GM19099 (cell line): ENCODE data around the gene WDR27.

Experiments
- POLR2A ChIP-seq: IDR thresholded peaks from 3 replicates; pipeline ENCODE4 v1.6.1; 2011; ENCODE audit warnings: low read depth; ENCODE audit not compliant: insufficient read length; ENCODE audit errors: extremely low read depth

Gene WDR27

GRCh38 chr6:169701954-169702839 is at the start of gene WDR27, which contains the start of gene C6orf120:
WDR27 (minus strand) TSS chr6:169702029; CDS start chr6:169689005, 13,024 bp downstream.
C6orf120 (plus strand) TSS chr6:169702126; CDS start chr6:169702460, 334 bp downstream.
- TF ChIP-seq POLR2A = peak; percentile 92

GRCh38 chr6:169746556-169746955 is 44.7 kb upstream of the WDR27 start:
- no peak for TF ChIP-seq POLR2A

- TF ChIP-seq POLR2A = no peak
Observed at GRCh38 chr6:169745405-169745804, 43.6 kb upstream of the WDR27 start.

- no peak for TF ChIP-seq POLR2A
Observed at GRCh38 chr6:169741344-169741743, 39.5 kb upstream of the WDR27 start.

- TF ChIP-seq POLR2A = no peak
Observed at GRCh38 chr6:169738976-169739529, 37.2 kb upstream of the WDR27 start.

GRCh38 chr6:169738204-169738975 is 36.6 kb upstream of the WDR27 start:
- no peak for TF ChIP-seq POLR2A

GRCh38 chr6:169729961-169730360 is 28.1 kb upstream of the WDR27 start:
- TF ChIP-seq POLR2A = no peak

GRCh38 chr6:169726963-169727362 is 25.1 kb upstream of the WDR27 start:
- no peak for TF ChIP-seq POLR2A

GRCh38 chr6:169726049-169726400 is 24.2 kb upstream of the WDR27 start:
- no peak for TF ChIP-seq POLR2A

GRCh38 chr6:169725125-169726048 is 23.6 kb upstream of the WDR27 start:
- no peak for TF ChIP-seq POLR2A

- peak; percentile 50 for TF ChIP-seq POLR2A
Observed at GRCh38 chr6:169724494-169725124, 22.8 kb upstream of the WDR27 start, which contains the start of gene PHF10. PHF10 (minus strand) TSS chr6:169724500; CDS start chr6:169723931, 569 bp downstream.

GRCh38 chr6:169723991-169724493 is 22.2 kb upstream of the WDR27 start:
- TF ChIP-seq POLR2A = peak; percentile 46

- peak; percentile 4 for TF ChIP-seq POLR2A
Observed at GRCh38 chr6:169723200-169723909, 21.5 kb upstream of the WDR27 start.

GRCh38 chr6:169722362-169723199 is 20.8 kb upstream of the WDR27 start:
- no peak for TF ChIP-seq POLR2A
